Measurements from ENCODE around the gene VWA3A.

- TF ChIP-seq POLR2A (IDR thresholded peaks at IDR 0.05) (no peak), CTCF (IDR thresholded peaks at IDR 0.05) (no peak), EP300 (IDR thresholded peaks at IDR 0.05) (no peak), POLR2AphosphoS5 (IDR thresholded peaks at IDR 0.05) (no peak)
These were observed 97.2 kb downstream of the VWA3A start for GRCh38 chr16:22189473-22190080.

Data from suprapubic skin (tissue), 4 donors.